ENCODE data around the gene E2F3.

DNA sequence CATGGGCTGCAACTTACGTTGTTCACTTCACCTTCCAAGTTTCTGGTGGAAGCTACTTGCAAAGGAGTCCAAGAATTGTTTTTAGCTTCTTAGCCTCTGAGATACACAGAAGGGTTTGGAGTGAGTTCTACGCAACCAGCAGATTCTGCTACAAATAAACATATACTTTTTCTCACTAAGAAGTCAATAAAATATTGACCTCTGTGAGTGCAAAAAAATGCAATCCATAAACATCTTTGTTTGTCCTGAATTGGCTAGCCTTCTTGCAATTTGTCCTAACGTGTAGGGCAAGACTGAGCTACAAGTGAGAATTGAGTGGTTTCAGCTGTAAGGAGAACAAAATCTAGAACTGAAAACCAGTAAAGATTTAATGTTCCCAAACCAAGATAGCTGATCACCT lies 26.2 kb upstream of the E2F3 start:
- TF ChIP-seq, protein P1, sequence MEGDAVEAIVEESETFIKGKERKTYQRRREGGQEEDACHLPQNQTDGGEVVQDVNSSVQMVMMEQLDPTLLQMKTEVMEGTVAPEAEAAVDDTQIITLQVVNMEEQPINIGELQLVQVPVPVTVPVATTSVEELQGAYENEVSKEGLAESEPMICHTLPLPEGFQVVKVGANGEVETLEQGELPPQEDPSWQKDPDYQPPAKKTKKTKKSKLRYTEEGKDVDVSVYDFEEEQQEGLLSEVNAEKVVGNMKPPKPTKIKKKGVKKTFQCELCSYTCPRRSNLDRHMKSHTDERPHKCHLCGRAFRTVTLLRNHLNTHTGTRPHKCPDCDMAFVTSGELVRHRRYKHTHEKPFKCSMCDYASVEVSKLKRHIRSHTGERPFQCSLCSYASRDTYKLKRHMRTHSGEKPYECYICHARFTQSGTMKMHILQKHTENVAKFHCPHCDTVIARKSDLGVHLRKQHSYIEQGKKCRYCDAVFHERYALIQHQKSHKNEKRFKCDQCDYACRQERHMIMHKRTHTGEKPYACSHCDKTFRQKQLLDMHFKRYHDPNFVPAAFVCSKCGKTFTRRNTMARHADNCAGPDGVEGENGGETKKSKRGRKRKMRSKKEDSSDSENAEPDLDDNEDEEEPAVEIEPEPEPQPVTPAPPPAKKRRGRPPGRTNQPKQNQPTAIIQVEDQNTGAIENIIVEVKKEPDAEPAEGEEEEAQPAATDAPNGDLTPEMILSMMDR (conservative IDR thresholded peaks at IDR 0.05 in 1 of 2, IDR thresholded peaks at IDR 0.05 in 1 of 2; ENCODE audit: low read depth in 1 of 2, low read length in 2 of 2): no peak
- no peak for TF ChIP-seq EZH2 (IDR thresholded peaks at IDR 0.05; ENCODE audit: low read length, missing control alignments)
